Measurements from ENCODE around the gene CNNM2.
"Not testable (repeated sequence)": the region's sequence is repeated elsewhere in the genome, so short reads cannot be mapped to it uniquely, and the experiment has no call there.

Gene CNNM2

GRCh38 chr10:102970562-102971340, 52.7 kb downstream of the CNNM2 start:
- DNase-seq, result no peak

GRCh38 chr10:102975483-102976379, 57.6 kb downstream of the CNNM2 start:
- DNase-seq, result no peak

- DNase-seq, result not testable (repeated sequence)
These were observed 58.3 kb downstream of the CNNM2 start for GRCh38 chr10:102976380-102976726.

- DNase-seq, result no peak
These were observed 64.2 kb downstream of the CNNM2 start for GRCh38 chr10:102982296-102982695.

GRCh38 chr10:102984086-102984485, 66.0 kb downstream of the CNNM2 start:
- no peak for DNase-seq

GRCh38 chr10:102985811-102986210, 67.7 kb downstream of the CNNM2 start:
- DNase-seq, result no peak

- DNase-seq, result no peak
These were observed 70.6 kb downstream of the CNNM2 start for GRCh38 chr10:102988404-102989314.

GRCh38 chr10:102994531-102995295, 76.6 kb downstream of the CNNM2 start:
- DNase-seq, result no peak

GRCh38 chr10:102996876-102997275, 78.8 kb downstream of the CNNM2 start:
- DNase-seq, result no peak

GRCh38 chr10:102997998-102998397, 79.9 kb downstream of the CNNM2 start:
- DNase-seq, result no peak

- no peak for DNase-seq
These were observed 80.4 kb downstream of the CNNM2 start for GRCh38 chr10:102998399-102998907.

GRCh38 chr10:103000050-103000449, 82.0 kb downstream of the CNNM2 start:
- not testable (repeated sequence) for DNase-seq

- no peak for DNase-seq
These were observed 88.9 kb downstream of the CNNM2 start for GRCh38 chr10:103007017-103007416.

- DNase-seq, result no peak
These were observed 95.3 kb downstream of the CNNM2 start for GRCh38 chr10:103013416-103013815.

GRCh38 chr10:103019425-103019824, 101.3 kb downstream of the CNNM2 start:
- no peak for DNase-seq

GRCh38 chr10:103021150-103021899, 103.2 kb downstream of the CNNM2 start:
- no peak for DNase-seq

- no peak for DNase-seq
These were observed 103.8 kb downstream of the CNNM2 start for GRCh38 chr10:103021900-103022293.

- DNase-seq, result no peak
These were observed 107.6 kb downstream of the CNNM2 start for GRCh38 chr10:103025696-103026095.

- DNase-seq, result no peak
These were observed 120.5 kb downstream of the CNNM2 start for GRCh38 chr10:103038570-103038969.

- DNase-seq, result no peak
These were observed 122.3 kb downstream of the CNNM2 start for GRCh38 chr10:103040418-103040817.

GRCh38 chr10:103041391-103041790, 123.3 kb downstream of the CNNM2 start:
- no peak for DNase-seq

Measured in NCI-H187 (cell line).